Spleen (tissue), 11 donors: ENCODE data around the gene NDUFB7. TPM values are rescaled to one million over a fixed set of nuclear protein-coding genes. Genes with fewer than 3 reads are reported as not detected.
"Not testable (repeated sequence)": the region's sequence is repeated elsewhere in the genome, so short reads cannot be mapped to it uniquely, and the experiment has no call there.

ENCODE experiments used
- DNase-seq: peaks from one replicate; pipeline ENCODE4 v3.0.0-alpha.2; 2020
- H3K27ac ChIP-seq, 8 donors: fragments of 200-600 bp; sonication (generic) in 7 of 8; 1 replicate in 4 of 8; 2 replicates in 4 of 8; pipeline versions ENCODE4 v1.5.0 to v1.8.0; 2016 to 2021; ENCODE audit warnings: inconsistent platforms in 4 of 8, mild to moderate bottlenecking in 4 of 8, moderate library complexity in 1 of 8
- H3K27me3 ChIP-seq, 7 donors: fragments of 200-600 bp; sonication (generic) in 6 of 7; replicated peaks in 1 of 7; 1 replicate in 4 of 7; 2 replicates in 3 of 7; pipeline versions ENCODE4 v1.5.0 to v1.8.0; 2016 to 2021; ENCODE audit warnings: inconsistent platforms in 3 of 7, mild to moderate bottlenecking in 1 of 7
- H3K36me3 ChIP-seq, 6 donors: fragments of 200-600 bp; sonication (generic) in 5 of 6; 1 replicate in 4 of 6; 2 replicates in 2 of 6; pipeline versions ENCODE4 v1.5.0 to v1.8.0; 2016 to 2021; ENCODE audit warnings: inconsistent platforms in 2 of 6
- H3K4me1 ChIP-seq, 6 donors: fragments of 200-600 bp; sonication (generic) in 5 of 6; 1 replicate in 3 of 6; 2 replicates in 3 of 6; pipeline versions ENCODE4 v1.5.0 to v1.8.0; 2016 to 2021; ENCODE audit warnings: inconsistent platforms in 3 of 6
- H3K4me3 ChIP-seq, 8 donors: fragments of 200-600 bp; sonication (generic) in 7 of 8; 1 replicate in 4 of 8; 2 replicates in 4 of 8; pipeline versions ENCODE4 v1.5.0 to v1.8.0; 2016 to 2021; ENCODE audit warnings: inconsistent platforms in 4 of 8, mild to moderate bottlenecking in 4 of 8, moderate library complexity in 2 of 8
- H3K9me3 ChIP-seq, 8 donors: fragments of 200-600 bp; sonication (generic) in 7 of 8; 1 replicate in 4 of 8; 2 replicates in 4 of 8; pipeline versions ENCODE4 v1.5.0 to v1.8.0; 2016 to 2021; ENCODE audit warnings: inconsistent platforms in 4 of 8
- CTCF ChIP-seq, 11 experiments: fragments of 200-600 bp in 7 of 11; fragments of 450-650 bp in 4 of 11; sonication (generic) in 4 of 11; IDR thresholded peaks in 8 of 11; conservative IDR thresholded peaks in 3 of 11; 1 replicate in 7 of 11; 2 replicates in 4 of 11; pipeline versions ENCODE4 v1.4.0 to v1.8.0; 2016 to 2021; ENCODE audit warnings: antibody characterized with exemption in 11 of 11, inconsistent platforms in 4 of 11, mild to moderate bottlenecking in 1 of 11
- POLR2A ChIP-seq, 3 donors: fragments of 450-650 bp; IDR thresholded peaks; one replicate each; pipeline ENCODE4 v1.5.1; 2017; ENCODE audit warnings: antibody characterized with exemption in 3 of 3, mild to moderate bottlenecking in 1 of 3
- POLR2AphosphoS5 ChIP-seq, 3 donors: sonication (generic); formaldehyde crosslinking; IDR thresholded peaks; one replicate each; pipeline ENCODE4 v1.5.1; 2017; ENCODE audit warnings: antibody characterized with exemption in 3 of 3
- WGBS, 5 donors: extraction: QIAGEN DNeasy Blood & Tissue Kit in 3 of 5; methylation state at CpG; one replicate each; pipeline versions ENCODE4 v1.1.5 to v1.1.7; 2013 to 2018; 5-methylcytosine and 5-hydroxymethylcytosine counted together
- intact Hi-C: fragments of 100-400 bp; cut with DNase I; formaldehyde crosslinking; loops from one replicate; pipeline ENCODE4 v1.15.0; 2023; ENCODE audit warnings: low total_unique reads
- polyA plus RNA-seq, 3 donors: library from polyadenylated mRNA; stranded (reverse); fragments of 200-250 nt; gene quantifications; one replicate each; pipeline ENCODE4 v1.2.1, GENCODE V29; 2013
- total RNA-seq, 7 donors: library from RNA; depleted of rRNA in 3 of 7; stranded (reverse); fragments of >200 nt in 3 of 7; fragmentation: NEBNext Ultra II Directional in 4 of 7; extraction: Animal tissue kit (Norgen Biotek cat#: 25700) in 4 of 7; gene quantifications; one replicate each; pipeline versions ENCODE4 v1.1.0 to v1.2.1, GENCODE V29; 2016 to 2021
- donor health status: healthy with polysubstance abuse.
- donor health status: DM: no; HTN: no; CAD: no; lungs with moderate emphysema.
- donor health status: DM: no; HTN: no; CAD: no.
- donor health status: Bipolar disorder and iron deficiency.
- donor health status: healthy.
- donor health status: DM: no; HTN: no; CAD: no.
- donor health status: DM: yes; HTN: yes; CAD: no.

NDUFB7 gene
- total and polyA plus RNA-seq, 10 donors: 77.2 to 374 (median 152) TPM

GRCh38 chr19:14595558-14595957, 23.7 kb upstream of the NDUFB7 start:
- WGBS, 5 donors: 90 to 97% (median 90%) methylated on average over 3 of the region's 3 CpGs
- intact Hi-C loops: no loop called here
- peaks cover 0 to 5% (median 0%) of the 10 kb centered on the region in 7 donors for H3K27me3 ChIP-seq

GRCh38 chr19:14589433-14589832, 17.6 kb upstream of the NDUFB7 start:
- DNase-seq, H3K27ac ChIP-seq, H3K9me3 ChIP-seq, intact Hi-C loops, H3K4me3 ChIP-seq, H3K27me3 ChIP-seq: not testable (repeated sequence)
- Histone ChIP-seq H3K36me3 (peaks cover 0 to 20% (median 0%) of the 10 kb centered on the region in 6 donors), H3K4me1 (peaks cover 0 to 44% (median 0%) of the 10 kb centered on the region in 6 donors)
- 20 to 80% (median 65%) methylated on average over 1 to 4 of the region's 4 CpGs for WGBS, 5 donors

More at GRCh38 chr19:14595558-14595957, 23.7 kb upstream of the NDUFB7 start:
- DNase-seq: no peak
- Histone ChIP-seq H3K4me1 (peaks cover 0 to 28% (median 0%) of the 10 kb centered on the region in 6 donors), H3K9me3 (no peaks in the 10 kb centered on the region), H3K36me3 (peaks cover 0 to 63% (median 1%) of the 10 kb centered on the region in 6 donors), H3K4me3 (no peak overlapping the region), H3K27ac (peak overlapping the region in 1 of 8 donors; percentile 17)
- TF ChIP-seq CTCF (IDR thresholded peaks at IDR 0.05 in 8 of 11, conservative IDR thresholded peaks at IDR 0.05 in 3 of 11) (no peak), POLR2A (IDR thresholded peaks at IDR 0.05) (no peak), POLR2AphosphoS5 (IDR thresholded peaks at IDR 0.05) (no peak)

- H3K27me3 ChIP-seq, DNase-seq, H3K36me3 ChIP-seq, intact Hi-C loops, H3K9me3 ChIP-seq: not testable (repeated sequence)
- peak overlapping the region in 4 of 8 donors; percentile 5 to 70 (median 33) for H3K4me3 ChIP-seq
- 0 to 68% (median 43%) methylated on average over 1 to 3 of the region's 3 CpGs for WGBS, 5 donors
- H3K4me1 ChIP-seq: peaks cover 0 to 46% (median 4%) of the 10 kb centered on the region in 6 donors
- peak overlapping the region in 1 of 8 donors; percentile 15 for H3K27ac ChIP-seq
Measured at GRCh38 chr19:14585187-14585586, 13.3 kb upstream of the NDUFB7 start.

GRCh38 chr19:14584372-14584771, 12.5 kb upstream of the NDUFB7 start:
- Histone ChIP-seq H3K4me1 (peaks cover 0 to 46% (median 4%) of the 10 kb centered on the region in 6 donors), H3K4me3 (peak overlapping the region in 7 of 8 donors; percentile 34 to 70 (median 42)), H3K27ac (peak overlapping the region in 4 of 8 donors; percentile 52 to 79 (median 65))
- DNase-seq, intact Hi-C loops, H3K9me3 ChIP-seq, H3K36me3 ChIP-seq, H3K27me3 ChIP-seq: not testable (repeated sequence)
- WGBS, 5 donors: 66 to 88% (median 79%) methylated on average over 4 to 5 of the region's 5 CpGs

GRCh38 chr19:14582894-14583340, 11.1 kb upstream of the NDUFB7 start, which contains the start of gene CLEC17A:
Gene CLEC17A (plus strand): TSS chr19:14583084. CDS start chr19:14583161, 77 bp downstream.
- DNase-seq: peak; percentile 90
- TF ChIP-seq POLR2A (IDR thresholded peaks at IDR 0.05) (peak in 2 of 3 donors; percentile 28 to 36), CTCF (IDR thresholded peaks at IDR 0.05 in 8 of 11, conservative IDR thresholded peaks at IDR 0.05 in 3 of 11) (no peak), POLR2AphosphoS5 (IDR thresholded peaks at IDR 0.05) (peak; percentile 53 to 89 (median 81))
- peak within 1 kb of the TSS in 4 of 8 donors; percentile 52 to 79 (median 65) for H3K27ac ChIP-seq
- H3K27me3 ChIP-seq: no peaks in the 10 kb centered on the region
- intact Hi-C loops: no loop called here
- 18 to 39% (median 29%) methylated on average over 4 to 6 of the region's 6 CpGs for WGBS, 5 donors
- H3K4me1 ChIP-seq: peaks cover 0 to 50% (median 6%) of the 10 kb centered on the region in 6 donors
- H3K36me3 ChIP-seq: peaks cover 0 to under 1% (median 0%) of the 10 kb centered on the region in 6 donors
- peak within 1 kb of the TSS; percentile 21 to 70 (median 42) for H3K4me3 ChIP-seq
- no peaks in the 10 kb centered on the region for H3K9me3 ChIP-seq
